ENCODE data around the gene TRAP1.

Gene TRAP1

DNA sequence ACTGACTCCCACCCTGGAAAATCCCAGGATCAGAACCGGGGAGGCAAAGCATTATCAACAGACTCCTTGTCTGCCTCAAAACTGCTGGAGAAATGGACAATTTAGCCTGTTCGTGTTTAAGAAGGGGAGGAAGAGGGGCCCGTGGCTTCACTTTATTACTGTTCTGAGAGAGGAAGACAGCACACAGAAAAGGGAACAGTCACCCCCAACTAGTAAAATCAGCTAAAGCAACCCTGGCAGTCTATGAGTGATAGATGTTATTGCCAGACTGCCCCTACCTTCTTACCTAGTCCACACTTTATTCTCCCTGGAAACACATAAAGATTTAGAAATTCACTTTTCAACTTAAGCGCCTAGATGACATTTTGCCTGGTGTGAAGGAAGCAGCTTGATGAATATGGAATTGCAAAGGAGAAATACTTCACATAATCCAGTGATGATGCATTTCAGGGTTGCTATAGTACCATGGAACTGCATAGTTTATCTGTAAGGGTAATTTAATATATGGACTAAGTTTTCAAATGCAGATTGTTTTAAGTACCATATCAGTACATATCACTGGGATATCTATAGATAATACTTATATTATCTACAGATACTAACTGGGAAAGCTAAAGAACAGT, 36.9 kb upstream of the TRAP1 start:
- H3K4me1 ChIP-seq (ENCODE audit: control insufficient read depth, insufficient read depth, low read length, poor library complexity, severe bottlenecking) = no peaks in the 10 kb centered on the region
- H3K9me3 ChIP-seq (ENCODE audit: control insufficient read depth, low read length) = no peaks in the 10 kb centered on the region
- H3K4me3 ChIP-seq (ENCODE audit: extremely low read depth, insufficient read depth, low read length, poor library complexity, severe bottlenecking) = no peak overlapping the region
- WGBS, 2 experiments (ENCODE audit: insufficient coverage in 2 of 2) = 84 to 89% methylated on average over 2 of the region's 4 CpGs
- H3K36me3 ChIP-seq (ENCODE audit: control insufficient read depth, insufficient read depth, low read length) = peaks cover 76% of the 10 kb centered on the region
- no peak overlapping the region for H3K27ac ChIP-seq (ENCODE audit: low read depth, low read length, severe bottlenecking)

DNA sequence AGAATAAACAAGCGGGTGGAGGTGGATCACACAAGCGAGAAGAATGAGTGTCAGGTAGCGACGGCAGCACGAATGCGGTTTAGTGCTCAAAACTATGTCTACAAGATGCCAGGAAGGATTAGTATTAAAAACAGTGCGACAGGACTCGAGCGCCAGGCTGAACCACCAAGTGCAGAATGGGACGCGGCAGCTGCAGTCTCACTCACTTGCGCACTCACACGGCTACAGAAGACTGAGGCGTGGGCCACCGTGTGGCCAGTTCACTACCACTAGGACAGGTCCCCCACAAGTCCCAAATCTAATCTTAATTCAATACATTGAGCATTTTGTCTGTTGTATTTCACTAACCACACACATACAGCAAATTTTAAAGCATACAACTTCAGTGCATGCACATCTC, 35.7 kb upstream of the TRAP1 start:
- peaks cover 74% of the 10 kb centered on the region for H3K36me3 ChIP-seq (ENCODE audit: control insufficient read depth, insufficient read depth, low read length)
- no peaks in the 10 kb centered on the region for H3K4me1 ChIP-seq (ENCODE audit: control insufficient read depth, insufficient read depth, low read length, poor library complexity, severe bottlenecking)
- no peaks in the 10 kb centered on the region for H3K9me3 ChIP-seq (ENCODE audit: control insufficient read depth, low read length)
- H3K4me3 ChIP-seq (ENCODE audit: extremely low read depth, insufficient read depth, low read length, poor library complexity, severe bottlenecking) = no peak overlapping the region
- H3K27ac ChIP-seq (ENCODE audit: low read depth, low read length, severe bottlenecking) = no peak overlapping the region
- 96 to 99% methylated on average over 15 of the region's 15 CpGs for WGBS, 2 experiments (ENCODE audit: insufficient coverage in 2 of 2)

DNA sequence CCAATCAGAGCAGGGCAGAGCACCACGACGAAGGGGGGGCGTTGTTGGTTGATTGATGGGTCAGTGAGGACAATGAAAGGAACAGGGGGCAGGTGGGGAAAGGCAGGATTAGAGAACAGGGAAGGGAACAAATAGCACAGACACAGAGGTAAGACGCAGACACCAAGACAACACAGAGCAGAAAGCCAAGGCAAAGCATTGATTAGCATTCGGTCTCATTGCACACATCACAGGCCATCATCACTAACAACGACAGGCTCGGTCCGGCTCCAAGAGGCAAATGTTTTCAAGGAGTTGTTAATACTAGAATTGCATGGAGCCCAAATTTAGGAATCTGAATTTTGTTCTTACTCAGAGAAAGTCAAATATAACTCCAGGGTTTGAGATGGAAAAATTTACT, 34.6 kb upstream of the TRAP1 start:
- no peak overlapping the region for H3K4me3 ChIP-seq (ENCODE audit: extremely low read depth, insufficient read depth, low read length, poor library complexity, severe bottlenecking)
- H3K27ac ChIP-seq (ENCODE audit: low read depth, low read length, severe bottlenecking) = no peak overlapping the region
- H3K4me1 ChIP-seq (ENCODE audit: control insufficient read depth, insufficient read depth, low read length, poor library complexity, severe bottlenecking) = no peaks in the 10 kb centered on the region
- H3K36me3 ChIP-seq (ENCODE audit: control insufficient read depth, insufficient read depth, low read length) = peaks cover 72% of the 10 kb centered on the region
- H3K9me3 ChIP-seq (ENCODE audit: control insufficient read depth, low read length) = no peaks in the 10 kb centered on the region
- 100% methylated on average over 2 of the region's 8 CpGs; no CpG with 5 or more reads in 1 of the 2 experiments for WGBS, 2 experiments (ENCODE audit: insufficient coverage in 2 of 2)

DNA sequence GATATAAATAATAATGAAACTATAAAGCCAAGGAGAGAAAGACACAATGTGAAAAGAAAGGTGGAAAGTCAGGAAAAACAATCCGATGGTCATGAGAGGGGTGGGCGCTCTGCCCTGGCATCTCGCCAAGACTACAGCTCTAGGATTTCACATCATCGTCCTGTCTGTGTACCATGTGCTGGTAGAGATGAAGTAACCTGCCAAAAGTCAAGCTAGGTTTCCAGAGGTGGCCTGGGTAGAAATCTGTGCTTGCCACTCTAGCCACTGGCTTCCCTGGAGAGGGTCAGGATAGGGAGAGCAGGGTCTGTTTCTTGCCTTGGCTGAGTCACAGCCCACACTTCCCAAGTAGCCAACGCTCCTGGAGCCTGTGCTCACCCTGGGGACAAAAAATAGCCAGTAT, 31.0 kb upstream of the TRAP1 start:
- Histone ChIP-seq H3K27ac (ENCODE audit: low read depth, low read length, severe bottlenecking) (no peak overlapping the region), H3K4me1 (ENCODE audit: control insufficient read depth, insufficient read depth, low read length, poor library complexity, severe bottlenecking) (peaks cover 8% of the 10 kb centered on the region), H3K9me3 (ENCODE audit: control insufficient read depth, low read length) (no peaks in the 10 kb centered on the region), H3K4me3 (ENCODE audit: extremely low read depth, insufficient read depth, low read length, poor library complexity, severe bottlenecking) (no peak overlapping the region), H3K36me3 (ENCODE audit: control insufficient read depth, insufficient read depth, low read length) (peaks cover 82% of the 10 kb centered on the region)
- 95% methylated on average over 5 of the region's 5 CpGs for WGBS, 2 experiments (ENCODE audit: insufficient coverage in 2 of 2)

DNA sequence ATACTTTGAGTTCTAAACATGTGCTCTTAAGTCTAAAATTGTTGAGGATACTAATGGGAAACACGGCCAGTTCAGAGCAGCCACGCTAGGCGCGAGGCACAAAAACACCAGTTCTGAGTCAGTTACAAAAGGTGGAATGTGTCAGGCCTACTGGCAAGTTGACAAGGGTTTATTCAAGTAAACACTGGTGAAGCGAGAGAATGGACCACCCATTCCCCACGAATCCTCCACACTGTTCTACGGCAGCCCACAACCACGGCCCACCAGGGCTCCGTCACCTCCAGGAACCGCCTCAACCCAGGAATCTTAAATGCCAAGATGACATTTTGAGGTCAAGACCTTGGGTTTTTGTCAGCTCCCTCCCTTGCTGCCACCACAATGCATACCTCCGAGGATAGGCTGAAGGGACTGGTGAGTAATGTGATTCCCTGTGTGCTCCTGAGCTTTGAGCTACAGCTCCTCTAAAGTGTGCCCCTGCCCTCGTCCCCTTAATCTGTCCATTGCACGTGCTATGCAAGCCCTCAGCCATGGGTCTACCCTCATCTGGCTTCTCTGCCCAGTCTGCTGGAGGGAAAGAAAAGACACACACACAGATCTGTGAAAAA, 28.5 kb upstream of the TRAP1 start:
- Histone ChIP-seq H3K27ac (ENCODE audit: low read depth, low read length, severe bottlenecking) (no peak overlapping the region), H3K9me3 (ENCODE audit: control insufficient read depth, low read length) (no peaks in the 10 kb centered on the region), H3K36me3 (ENCODE audit: control insufficient read depth, insufficient read depth, low read length) (peaks cover 87% of the 10 kb centered on the region), H3K4me3 (ENCODE audit: extremely low read depth, insufficient read depth, low read length, poor library complexity, severe bottlenecking) (no peak overlapping the region), H3K4me1 (ENCODE audit: control insufficient read depth, insufficient read depth, low read length, poor library complexity, severe bottlenecking) (peaks cover 8% of the 10 kb centered on the region)
- WGBS, 2 experiments (ENCODE audit: insufficient coverage in 2 of 2) = 93 to 95% methylated on average over 12 to 13 of the region's 13 CpGs

DNA sequence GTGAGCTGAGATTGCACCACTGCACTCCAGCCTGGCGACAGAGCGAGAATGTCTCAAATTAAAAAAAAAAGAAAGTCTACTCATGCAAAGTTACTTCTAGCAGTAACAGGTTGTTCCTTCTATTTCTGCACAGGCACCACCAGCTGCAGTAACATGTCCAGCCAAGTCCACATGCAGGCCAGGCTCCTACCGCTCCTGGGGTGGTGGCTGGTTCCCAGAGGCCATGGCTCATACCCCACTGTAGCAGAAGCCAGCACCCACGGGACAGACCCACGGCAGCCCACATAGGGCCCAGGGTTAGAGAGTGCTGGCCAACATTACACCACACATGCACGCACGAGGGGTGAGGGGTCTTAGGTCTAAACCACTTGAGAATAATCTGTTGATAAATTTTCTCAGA, 26.7 kb upstream of the TRAP1 start:
- no peak overlapping the region for H3K4me3 ChIP-seq (ENCODE audit: extremely low read depth, insufficient read depth, low read length, poor library complexity, severe bottlenecking)
- no peaks in the 10 kb centered on the region for H3K9me3 ChIP-seq (ENCODE audit: control insufficient read depth, low read length)
- no peak overlapping the region for H3K27ac ChIP-seq (ENCODE audit: low read depth, low read length, severe bottlenecking)
- peaks cover 88% of the 10 kb centered on the region for H3K36me3 ChIP-seq (ENCODE audit: control insufficient read depth, insufficient read depth, low read length)
- WGBS, 2 experiments (ENCODE audit: insufficient coverage in 2 of 2) = 97 to 100% methylated on average over 4 to 6 of the region's 7 CpGs
- peaks cover 8% of the 10 kb centered on the region for H3K4me1 ChIP-seq (ENCODE audit: control insufficient read depth, insufficient read depth, low read length, poor library complexity, severe bottlenecking)

DNA sequence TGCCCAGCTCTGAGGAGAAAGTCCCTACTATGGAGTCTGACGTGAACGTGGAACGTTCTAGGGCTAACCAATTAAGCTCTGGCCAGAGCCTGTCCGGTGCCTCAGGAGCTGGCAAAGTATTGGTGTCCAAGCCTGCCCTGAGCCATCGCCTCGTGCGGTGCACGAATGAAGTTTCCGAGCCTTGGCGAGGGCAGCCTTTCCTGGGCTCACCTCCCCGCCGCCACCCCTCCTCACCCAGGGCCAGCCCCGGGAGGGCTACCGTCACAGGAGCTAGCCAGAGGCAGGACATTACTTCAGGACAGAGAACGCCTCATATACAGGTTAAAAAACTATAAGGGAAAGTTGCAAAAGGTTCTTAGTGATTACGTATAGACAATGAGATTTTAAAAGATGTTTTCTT, 23.6 kb upstream of the TRAP1 start:
- H3K36me3 ChIP-seq (ENCODE audit: control insufficient read depth, insufficient read depth, low read length) = peaks cover 93% of the 10 kb centered on the region
- no peak overlapping the region for H3K27ac ChIP-seq (ENCODE audit: low read depth, low read length, severe bottlenecking)
- no peaks in the 10 kb centered on the region for H3K4me1 ChIP-seq (ENCODE audit: control insufficient read depth, insufficient read depth, low read length, poor library complexity, severe bottlenecking)
- WGBS, 2 experiments (ENCODE audit: insufficient coverage in 2 of 2) = 99 to 100% methylated on average over 11 to 15 of the region's 16 CpGs
- H3K4me3 ChIP-seq (ENCODE audit: extremely low read depth, insufficient read depth, low read length, poor library complexity, severe bottlenecking) = no peak overlapping the region
- no peaks in the 10 kb centered on the region for H3K9me3 ChIP-seq (ENCODE audit: control insufficient read depth, low read length)

DNA sequence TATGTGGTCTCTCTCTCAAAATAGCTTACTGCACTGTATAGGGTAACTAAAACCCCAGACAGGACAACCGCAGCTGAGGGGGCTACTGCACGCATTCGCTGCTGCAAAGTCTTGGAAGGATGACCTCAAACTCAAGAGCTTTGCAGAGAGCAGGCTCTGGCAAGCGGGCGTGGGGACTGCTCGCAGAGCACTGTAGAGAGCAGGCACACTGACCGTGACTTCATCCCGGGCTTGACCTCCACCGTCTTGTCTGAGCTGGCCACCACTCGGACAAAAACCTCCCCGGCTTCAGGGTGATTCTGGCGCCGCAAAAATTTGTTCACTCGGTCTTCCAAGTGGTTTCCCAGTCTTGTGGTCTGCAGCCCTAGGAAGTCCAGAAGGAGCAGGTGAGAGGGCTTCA, 22.9 kb upstream of the TRAP1 start:
- 97 to 99% methylated on average over 12 to 14 of the region's 14 CpGs for WGBS, 2 experiments (ENCODE audit: insufficient coverage in 2 of 2)
- Histone ChIP-seq H3K4me1 (ENCODE audit: control insufficient read depth, insufficient read depth, low read length, poor library complexity, severe bottlenecking) (no peaks in the 10 kb centered on the region), H3K36me3 (ENCODE audit: control insufficient read depth, insufficient read depth, low read length) (peaks cover 93% of the 10 kb centered on the region), H3K4me3 (ENCODE audit: extremely low read depth, insufficient read depth, low read length, poor library complexity, severe bottlenecking) (no peak overlapping the region), H3K9me3 (ENCODE audit: control insufficient read depth, low read length) (no peaks in the 10 kb centered on the region), H3K27ac (ENCODE audit: low read depth, low read length, severe bottlenecking) (no peak overlapping the region)

DNA sequence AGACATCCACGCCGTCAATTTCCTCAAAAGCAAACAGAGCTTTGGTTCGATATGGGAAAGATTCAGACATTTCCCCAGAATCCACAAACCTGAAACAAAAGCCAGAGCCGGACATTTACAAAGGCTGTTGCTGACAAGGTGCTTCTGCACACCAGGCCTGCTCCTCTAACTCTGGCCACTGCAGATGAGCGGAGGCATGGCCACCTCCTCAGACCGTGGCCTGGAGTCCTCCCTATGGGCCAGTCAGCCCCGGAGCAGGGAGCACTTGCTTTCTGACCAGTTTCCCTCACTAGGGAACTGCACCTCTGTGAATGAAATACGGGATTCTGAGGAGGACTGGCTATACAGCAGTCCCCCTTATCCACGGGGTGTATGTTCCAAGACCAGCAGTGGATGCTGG, 22.3 kb upstream of the TRAP1 start:
- H3K27ac ChIP-seq (ENCODE audit: low read depth, low read length, severe bottlenecking) = no peak overlapping the region
- H3K4me3 ChIP-seq (ENCODE audit: extremely low read depth, insufficient read depth, low read length, poor library complexity, severe bottlenecking) = no peak overlapping the region
- H3K36me3 ChIP-seq (ENCODE audit: control insufficient read depth, insufficient read depth, low read length) = peaks cover 93% of the 10 kb centered on the region
- H3K4me1 ChIP-seq (ENCODE audit: control insufficient read depth, insufficient read depth, low read length, poor library complexity, severe bottlenecking) = no peaks in the 10 kb centered on the region
- H3K9me3 ChIP-seq (ENCODE audit: control insufficient read depth, low read length) = no peaks in the 10 kb centered on the region
- 93 to 94% methylated on average over 7 to 8 of the region's 9 CpGs for WGBS, 2 experiments (ENCODE audit: insufficient coverage in 2 of 2)

DNA sequence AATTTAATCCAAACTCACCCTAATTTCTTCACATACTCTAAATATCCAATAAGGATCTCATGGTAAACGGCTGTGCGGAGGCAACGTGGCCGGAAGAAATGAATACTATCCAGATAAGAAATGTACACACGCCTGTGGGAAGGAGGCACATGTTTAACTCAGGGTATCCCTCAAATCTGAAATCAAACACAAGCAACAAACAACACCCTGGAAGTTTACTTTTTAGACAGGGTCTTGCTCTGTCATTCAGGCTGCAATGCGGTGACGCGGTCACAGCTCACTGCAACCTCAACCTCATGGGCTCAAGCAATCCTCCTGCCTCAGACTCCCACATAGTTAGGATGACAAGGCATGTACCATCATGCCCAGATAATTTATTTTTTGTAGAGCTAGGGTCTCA, 21.2 kb upstream of the TRAP1 start:
- H3K36me3 ChIP-seq (ENCODE audit: control insufficient read depth, insufficient read depth, low read length) = peaks cover 94% of the 10 kb centered on the region
- H3K27ac ChIP-seq (ENCODE audit: low read depth, low read length, severe bottlenecking) = no peak overlapping the region

DNA sequence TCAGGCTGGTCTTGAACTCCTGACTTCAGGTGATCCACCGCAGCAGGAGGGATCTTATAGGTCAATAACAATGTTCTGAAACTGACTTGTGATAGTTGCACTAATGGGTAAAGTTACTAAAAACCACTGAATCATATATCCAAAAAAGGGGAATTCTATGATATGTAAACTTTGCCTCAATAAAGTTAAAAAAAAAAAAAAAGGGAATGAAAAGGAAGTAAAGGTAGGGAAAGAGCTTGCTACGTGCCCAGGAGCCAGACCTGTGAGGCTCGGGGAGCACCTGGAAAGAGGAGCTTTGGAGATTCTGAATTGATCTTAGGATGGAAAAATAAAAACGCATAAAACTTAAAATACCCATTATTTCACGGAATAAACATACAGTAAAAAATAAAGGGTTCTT, 20.8 kb upstream of the TRAP1 start:
- WGBS, 2 experiments (ENCODE audit: insufficient coverage in 2 of 2) = 100% methylated on average over 2 of the region's 5 CpGs; no CpG with 5 or more reads in 1 of the 2 experiments
- no peak overlapping the region for H3K27ac ChIP-seq (ENCODE audit: low read depth, low read length, severe bottlenecking)
- no peaks in the 10 kb centered on the region for H3K4me1 ChIP-seq (ENCODE audit: control insufficient read depth, insufficient read depth, low read length, poor library complexity, severe bottlenecking)
- peaks cover 93% of the 10 kb centered on the region for H3K36me3 ChIP-seq (ENCODE audit: control insufficient read depth, insufficient read depth, low read length)
- no peaks in the 10 kb centered on the region for H3K9me3 ChIP-seq (ENCODE audit: control insufficient read depth, low read length)
- no peak overlapping the region for H3K4me3 ChIP-seq (ENCODE audit: extremely low read depth, insufficient read depth, low read length, poor library complexity, severe bottlenecking)

More for the DNA sequence above, 21.2 kb upstream of the TRAP1 start:
- Histone ChIP-seq H3K9me3 (ENCODE audit: control insufficient read depth, low read length) (no peaks in the 10 kb centered on the region), H3K4me3 (ENCODE audit: extremely low read depth, insufficient read depth, low read length, poor library complexity, severe bottlenecking) (no peak overlapping the region), H3K4me1 (ENCODE audit: control insufficient read depth, insufficient read depth, low read length, poor library complexity, severe bottlenecking) (no peaks in the 10 kb centered on the region)
- 96 to 99% methylated on average over 3 to 8 of the region's 8 CpGs for WGBS, 2 experiments (ENCODE audit: insufficient coverage in 2 of 2)

Measured in mesodermal cell (in vitro differentiated cells).